HCT116 (cell line): Measurements from ENCODE around the gene ACTN1. TPM values are rescaled to one million over a fixed set of nuclear protein-coding genes. Genes with fewer than 3 reads are reported as not detected.

Experiments used
- ATAC-seq: fragments of 200-7000 bp; cut with Tn5 transposase; 2 replicates; pipeline ENCODE4 v1.9.1; 2020; ENCODE audit warnings: mild to moderate bottlenecking, moderate library complexity
- BruUV-seq: library from RNA; stranded (reverse); fragments of 400-500 nt; replicated peaks from 2 replicates; lab custom pipeline; 2021; lab: Mats Ljungman, UMichigan
- CTCF ChIA-PET: fragments of 300-600 bp; sonication (Branson Sonifier 250); formaldehyde crosslinking; loops from one replicate; lab custom pipeline; 2021; ENCODE audit warnings: antibody characterized with exemption; lab: Charles Lee
- POLR2A ChIA-PET: fragments of 300-600, 350-600 bp; sonication (Branson Sonifier 250); formaldehyde crosslinking; loops from one replicate; lab custom pipeline; 2021; ENCODE audit warnings: antibody characterized with exemption; lab: Charles Lee
- RAD21 ChIA-PET, 2 experiments: fragments of 300-600 bp; sonication (Branson Sonifier 250); formaldehyde crosslinking; loops; one replicate each; lab custom pipeline; 2023; ENCODE audit warnings: low total read pairs in 2 of 2; ENCODE audit not compliant: uncharacterized antibody in 2 of 2, unreplicated experiment in 2 of 2, low non-redundant PET in 1 of 2; lab: Charles Lee
- DNase-seq: peaks from one replicate; pipeline ENCODE4 v3.0.0-alpha.2; 2010; ENCODE audit warnings: low read depth, low spot score
- H2AFZ ChIP-seq: fragments of 200-600 bp; shearing (Covaris generic), sonication (generic); 2 replicates; pipeline ENCODE4 v1.6.1; 2017; ENCODE audit warnings: low read depth, mixed run types, mixed read lengths, antibody characterized with exemption, low read length; ENCODE audit not compliant: poor library complexity, severe bottlenecking
- H3K27ac ChIP-seq: 2 replicates; pipeline ENCODE4 v1.5.1; 2012; ENCODE audit warnings: low read depth, low read length
- H3K27me3 ChIP-seq: fragments of 200-600 bp; sonication (generic); 2 replicates; pipeline ENCODE4 v1.6.1; 2016; ENCODE audit warnings: mixed run types, low read length, mixed read lengths; ENCODE audit not compliant: insufficient read depth
- H3K36me3 ChIP-seq, 2 experiments: fragments of 200-500 bp in 1 of 2; fragments of 200-600 bp in 1 of 2; sonication (Bioruptor generic) in 1 of 2; sonication (generic) in 1 of 2; 2 replicates each; pipeline versions ENCODE4 v1.5.1 to v1.6.1; 2014 to 2016; ENCODE audit warnings: low read length in 2 of 2, inconsistent platforms in 1 of 2, mixed read lengths in 1 of 2, mixed run types in 1 of 2; ENCODE audit not compliant: insufficient read depth in 2 of 2, control insufficient read depth in 1 of 2
- H3K4me1 ChIP-seq, 2 experiments: fragments of 200-600 bp in 1 of 2; sonication (generic) in 1 of 2; 2 replicates each; pipeline versions ENCODE4 v1.5.1 to v1.6.1; 2012 to 2017; ENCODE audit warnings: low read length in 2 of 2, inconsistent platforms in 1 of 2, mild to moderate bottlenecking in 1 of 2, mixed read lengths in 1 of 2, mixed run types in 1 of 2, moderate library complexity in 1 of 2; ENCODE audit not compliant: insufficient read depth in 2 of 2, control insufficient read depth in 1 of 2
- H3K4me2 ChIP-seq: fragments of 200-600 bp; sonication (generic); 2 replicates; pipeline ENCODE4 v1.6.1; 2017; ENCODE audit warnings: mixed run types, low read length, mixed read lengths
- H3K4me3 ChIP-seq, 2 experiments: fragments of 200-600 bp in 1 of 2; sonication (generic) in 1 of 2; replicated peaks in 1 of 2; 2 replicates each; pipeline ENCODE4 v1.5.1; 2011 to 2016; ENCODE audit warnings: low read length in 2 of 2, control low read depth in 1 of 2, low read depth in 1 of 2, mild to moderate bottlenecking in 1 of 2, mixed read lengths in 1 of 2, mixed run types in 1 of 2
- H3K79me2 ChIP-seq: fragments of 200-600 bp; sonication (generic); 2 replicates; pipeline ENCODE4 v1.6.1; 2017; ENCODE audit warnings: mild to moderate bottlenecking, mixed run types, low read length, moderate library complexity, mixed read lengths; ENCODE audit not compliant: insufficient read depth
- H3K9ac ChIP-seq: fragments of 200-600 bp; sonication (generic); 2 replicates; pipeline ENCODE4 v1.6.1; 2016; ENCODE audit warnings: low read length, mixed read lengths
- H3K9me2 ChIP-seq: fragments of 200-600 bp; sonication (generic), shearing (Covaris generic); 2 replicates; pipeline ENCODE4 v1.6.1; 2017; ENCODE audit warnings: mixed run types, mild to moderate bottlenecking, moderate library complexity; ENCODE audit not compliant: insufficient read depth
- H3K9me3 ChIP-seq, 2 experiments: fragments of 200-500 bp in 1 of 2; fragments of 200-600 bp in 1 of 2; sonication (Bioruptor generic) in 1 of 2; sonication (generic) in 1 of 2; 2 replicates each; pipeline ENCODE4 v1.6.1; 2014 to 2017; ENCODE audit warnings: low read length in 2 of 2, mixed read lengths in 2 of 2, inconsistent platforms in 1 of 2, low read depth in 1 of 2, mild to moderate bottlenecking in 1 of 2, mixed run types in 1 of 2, moderate library complexity in 1 of 2; ENCODE audit not compliant: control insufficient read depth in 1 of 2, insufficient read depth in 1 of 2
- H4K20me1 ChIP-seq: fragments of 200-600 bp; sonication (generic), shearing (Covaris generic); 2 replicates; pipeline ENCODE4 v1.6.1; 2017; ENCODE audit warnings: mixed run types, mild to moderate bottlenecking, moderate library complexity; ENCODE audit not compliant: insufficient read depth
- CBX3 ChIP-seq: IDR thresholded peaks from 2 replicates; pipeline ENCODE4 v1.6.1; 2012; ENCODE audit warnings: low read depth
- ELF1 ChIP-seq: IDR thresholded peaks from 2 replicates; pipeline ENCODE4 v1.6.1; 2012; ENCODE audit warnings: low read depth, borderline replicate concordance
- POLR2AphosphoS5 ChIP-seq: IDR thresholded peaks from 2 replicates; pipeline ENCODE4 v1.6.1; 2011; ENCODE audit warnings: mild to moderate bottlenecking, low read depth, low read length, moderate library complexity
- SIN3A ChIP-seq: IDR thresholded peaks from 2 replicates; pipeline ENCODE4 v1.6.1; 2012; ENCODE audit warnings: low read depth
- SRF ChIP-seq: IDR thresholded peaks from 2 replicates; pipeline ENCODE4 v1.6.1; 2012; ENCODE audit warnings: low read depth
- TCF7L2 ChIP-seq: IDR thresholded peaks from 2 replicates; pipeline ENCODE4 v1.7.0; 2011; ENCODE audit warnings: borderline replicate concordance, inconsistent platforms; ENCODE audit not compliant: insufficient read depth, insufficient read length; ENCODE audit errors: extremely low read depth
- intact Hi-C: fragments of 100-400 bp; cut with micrococcal nuclease; formaldehyde crosslinking; loops from 2 replicates; pipeline ENCODE4 v1.10.0; 2022
- total RNA-seq: library from RNA; stranded (reverse); gene quantifications from one replicate; pipeline ENCODE4 v1.2.1, GENCODE V29; 2021; ENCODE audit not compliant: unreplicated experiment

Gene ACTN1
- total RNA-seq, 1 experiment from 2014 or later = 123 TPM

DNA sequence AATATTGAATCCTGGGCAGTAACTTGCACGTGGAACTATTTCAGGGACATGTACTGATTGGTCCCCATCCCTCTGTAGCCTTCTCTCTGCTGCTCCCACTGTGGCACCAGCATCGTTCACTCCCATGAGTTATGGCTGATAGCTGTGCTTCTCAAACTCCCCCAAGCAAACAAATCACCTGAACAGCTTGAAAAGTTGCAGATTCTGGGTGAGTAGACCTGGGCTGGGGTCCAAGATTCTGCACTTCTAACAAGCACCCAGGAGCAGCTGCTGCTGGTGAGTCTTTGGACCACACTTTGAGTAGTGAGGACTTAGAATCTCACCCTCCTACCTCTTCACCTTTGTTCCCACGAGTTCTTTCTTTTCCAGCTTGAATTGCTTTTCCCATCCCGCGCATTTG, 136.8 kb downstream of the ACTN1 start:
- Histone ChIP-seq H3K27ac (no peak overlapping the region), H4K20me1 (no peaks in the 10 kb centered on the region), H3K9ac (no peak overlapping the region), H3K4me1 (peaks cover 6 to 9% of the 10 kb centered on the region in 2 experiments), H3K27me3 (no peaks in the 10 kb centered on the region), H3K9me2 (no peaks in the 10 kb centered on the region), H3K4me3 (no peak overlapping the region), H3K36me3 (no peaks in the 10 kb centered on the region), H3K4me2 (no peak overlapping the region), H2AFZ (no peak overlapping the region), H3K9me3 (no peaks in the 10 kb centered on the region), H3K79me2 (no peaks in the 10 kb centered on the region)
- POLR2A ChIA-PET = no interaction called here
- DNase-seq (no peak), ATAC-seq (no peak)
- no TSS peak for BruUV-seq
- intact Hi-C loops = loop anchor here (10.0 kb wide), 1 partner anchor 1007 kb away; no protein-coding TSS in a partner anchor
- no peak for TF ChIP-seq CBX3
- TF ChIP-seq ELF1 = no peak
- no peak for TF ChIP-seq POLR2AphosphoS5
- TF ChIP-seq SRF = no peak
- no peak for TF ChIP-seq SIN3A
- RAD21 ChIA-PET = no interaction called here
- CTCF ChIA-PET = no interaction called here

DNA sequence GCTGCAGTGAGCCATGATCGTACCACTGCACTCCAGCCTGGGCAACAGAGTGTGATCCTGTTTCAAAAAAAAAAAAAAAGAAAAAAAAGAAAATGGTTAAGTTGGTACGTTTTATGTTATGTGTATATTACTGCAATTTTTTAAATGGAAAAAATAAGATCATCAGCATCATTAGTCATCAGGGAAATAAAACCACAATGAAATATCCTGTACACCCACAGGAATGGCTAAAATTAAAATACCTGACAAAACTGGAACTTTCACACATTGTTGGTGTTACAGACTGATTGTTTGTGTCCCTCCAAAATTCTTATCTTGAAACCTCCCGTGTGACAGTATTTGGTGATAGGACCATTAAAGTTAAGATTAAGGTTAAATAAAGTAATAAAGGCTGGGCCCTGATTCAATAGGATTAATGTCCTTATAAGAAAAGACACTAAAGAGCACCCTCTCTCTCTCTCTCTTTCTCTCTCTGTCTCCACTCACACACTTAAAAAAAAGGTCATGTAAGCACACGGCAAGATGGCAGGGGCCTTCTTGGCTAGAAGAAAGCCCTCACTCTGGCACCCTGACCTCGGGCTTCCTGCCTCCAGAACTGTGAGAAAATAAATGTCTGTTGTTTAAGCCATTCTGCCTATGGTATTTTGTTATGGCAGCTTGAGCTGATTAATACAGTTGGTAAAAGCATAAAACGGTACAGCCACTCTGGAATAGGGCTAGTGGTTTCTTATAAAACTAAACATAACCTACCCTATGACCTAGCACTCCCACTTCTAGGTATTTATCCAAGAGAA, 137.9 kb downstream of the ACTN1 start:
- H3K4me2 ChIP-seq = no peak overlapping the region

More for the DNA sequence above, 137.9 kb downstream of the ACTN1 start:
- Histone ChIP-seq H3K27me3 (no peaks in the 10 kb centered on the region), H3K9me2 (no peaks in the 10 kb centered on the region), H4K20me1 (no peaks in the 10 kb centered on the region), H3K36me3 (no peaks in the 10 kb centered on the region), H3K9ac (no peak overlapping the region), H2AFZ (peak overlapping the region; percentile 4), H3K9me3 (no peaks in the 10 kb centered on the region), H3K4me3 (no peak overlapping the region), H3K4me1 (peaks cover 6 to 9% of the 10 kb centered on the region in 2 experiments), H3K79me2 (no peaks in the 10 kb centered on the region), H3K27ac (no peak overlapping the region)
- no peak for TF ChIP-seq TCF7L2
- no peak for TF ChIP-seq SIN3A
- ChIA-PET CTCF (no interaction called here), RAD21 (no interaction called here), POLR2A (interaction anchor here (0.7 kb wide), 1 partner anchor 48 kb away, joined by 3 read pairs; the partner anchor contains the start of gene ZFP36L1)
- DNase-seq (no peak), ATAC-seq (no peak)
- intact Hi-C loops = loop anchor here (10.0 kb wide), 1 partner anchor 1006 kb away; no protein-coding TSS in a partner anchor
- no TSS peak for BruUV-seq
